ENCODE measurements around the gene RGPD4. TPM values are rescaled to one million over a fixed set of nuclear protein-coding genes. Genes with fewer than 3 reads are reported as not detected.

The RGPD4 gene
- total RNA-seq, 5 donors from 2014 or later (not counting 1 experiment from before 2014, with no cell fraction given), result 0.06 to 0.37 (median 0.26) TPM; not detected in 1

DNA sequence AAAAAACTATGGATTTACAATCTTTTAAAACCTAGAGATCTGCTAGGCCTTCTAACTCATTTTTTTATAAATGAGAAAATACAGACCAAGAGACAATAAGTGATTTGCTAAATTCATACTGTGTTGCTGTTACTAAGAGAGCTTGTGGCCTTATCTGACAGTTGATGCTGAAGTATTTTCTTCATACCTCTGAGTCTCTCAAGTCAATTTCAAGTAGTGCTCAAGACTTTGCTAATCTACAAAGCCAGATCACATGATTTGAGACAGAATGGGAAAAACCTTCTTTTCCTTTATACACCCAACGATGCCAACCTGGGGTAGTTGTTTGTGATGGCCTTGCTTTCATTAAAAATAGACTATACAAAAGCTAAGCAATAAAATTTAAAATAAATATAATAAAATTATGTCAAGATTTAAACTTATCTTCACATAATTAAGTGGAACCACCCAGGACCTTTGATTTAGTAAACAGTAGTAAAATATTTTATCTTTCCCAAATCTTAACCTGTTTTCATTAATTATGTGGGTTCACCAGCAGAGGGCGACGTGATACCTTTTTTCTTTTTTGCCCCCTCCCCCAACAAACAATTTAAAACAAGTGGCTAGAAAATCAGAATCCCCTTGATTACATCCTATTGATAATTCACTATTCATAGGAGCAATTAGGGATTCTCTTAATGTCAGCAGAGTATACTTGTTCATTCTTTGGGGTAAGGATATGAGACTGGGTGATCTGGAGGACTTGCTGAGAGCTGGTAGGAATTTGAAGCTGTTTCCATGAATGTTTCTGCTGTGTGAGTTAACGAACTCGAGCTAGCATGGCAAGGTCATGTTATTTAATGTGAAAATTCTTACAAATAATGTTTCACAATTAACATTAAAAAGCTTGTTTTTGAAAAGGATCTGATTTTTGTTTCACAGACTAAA lies 110.0 kb downstream of the RGPD4 start:
- no peaks in the 10 kb centered on the region for H3K4me1 Mint-ChIP-seq
- peaks cover 0 to under 1% (median 0%) of the 10 kb centered on the region in 3 donors for H3K9me3 Mint-ChIP-seq
- no peaks in the 10 kb centered on the region for H3K36me3 Mint-ChIP-seq
- no peak for ATAC-seq (replicated peaks in 1 of 4)
- Histone ChIP-seq H3K4me1 (ENCODE audit: control insufficient read depth in 1 of 2, extremely low read depth in 1 of 2, insufficient read depth in 2 of 2, low read length in 2 of 2) (no peaks in the 10 kb centered on the region), H3K4me3 (ENCODE audit: control insufficient read depth in 1 of 2, extremely low read depth in 1 of 2, low read length in 1 of 2) (no peak overlapping the region), H3K36me3 (ENCODE audit: control insufficient read depth in 2 of 2, extremely low read depth in 1 of 2, insufficient read depth in 1 of 2, low read length in 1 of 2) (no peaks in the 10 kb centered on the region), H3K9me3 (no peaks in the 10 kb centered on the region), H3K27ac (ENCODE audit: low read length) (no peak overlapping the region), H3K27me3 (replicated peaks in 1 of 2; ENCODE audit: control insufficient read depth in 2 of 2, extremely low read depth in 1 of 2, insufficient read depth in 2 of 2, low read length in 1 of 2) (no peaks in the 10 kb centered on the region)
- ChIA-PET POLR2A (no interaction called here), CTCF (interaction anchor here in 1 of 2 donors (1.2 kb wide), 1 partner anchor 648 kb away, joined by 5 read pairs; no protein-coding TSS in a partner anchor)
- WGBS (ENCODE audit: insufficient coverage), result no CpG with 5 or more reads among the region's 5 CpGs
- DNase-seq, result peak in 1 of 35 experiments; percentile 5
- H3K27me3 Mint-ChIP-seq, result peaks cover 3 to 10% of the 10 kb centered on the region in 2 donors
- H3K27ac Mint-ChIP-seq, result no peak overlapping the region
- H3K4me3 Mint-ChIP-seq, result no peak overlapping the region

Other genes with a start within 250 kb of the RGPD4 start
- not detected for gene SLC5A7, start 159.6 kb downstream of the RGPD4 start, total RNA-seq